Gastroesophageal sphincter (tissue), 3 donors: Measurements from ENCODE around the gene ACAD11.

ENCODE experiments used
- POLR2A ChIP-seq, 2 donors: fragments of 450-650 bp; IDR thresholded peaks; one replicate each; pipeline ENCODE4 v1.6.1; 2017; ENCODE audit warnings: antibody characterized with exemption in 2 of 2, mild to moderate bottlenecking in 2 of 2, moderate library complexity in 1 of 2
- POLR2AphosphoS5 ChIP-seq: sonication (generic); formaldehyde crosslinking; IDR thresholded peaks from one replicate; pipeline ENCODE4 v1.6.1; 2017; ENCODE audit warnings: antibody characterized with exemption
- TF ChIP-seq, protein P1 (sequence below), 4 experiments: fragments of 200-600 bp in 2 of 4; fragments of 450-650 bp in 2 of 4; sonication (generic) in 1 of 4; IDR thresholded peaks; one replicate each; pipeline ENCODE4 v1.5.1; 2017 to 2019; ENCODE audit warnings: antibody characterized with exemption in 4 of 4, mild to moderate bottlenecking in 2 of 4, moderate library complexity in 2 of 4

DNA sequence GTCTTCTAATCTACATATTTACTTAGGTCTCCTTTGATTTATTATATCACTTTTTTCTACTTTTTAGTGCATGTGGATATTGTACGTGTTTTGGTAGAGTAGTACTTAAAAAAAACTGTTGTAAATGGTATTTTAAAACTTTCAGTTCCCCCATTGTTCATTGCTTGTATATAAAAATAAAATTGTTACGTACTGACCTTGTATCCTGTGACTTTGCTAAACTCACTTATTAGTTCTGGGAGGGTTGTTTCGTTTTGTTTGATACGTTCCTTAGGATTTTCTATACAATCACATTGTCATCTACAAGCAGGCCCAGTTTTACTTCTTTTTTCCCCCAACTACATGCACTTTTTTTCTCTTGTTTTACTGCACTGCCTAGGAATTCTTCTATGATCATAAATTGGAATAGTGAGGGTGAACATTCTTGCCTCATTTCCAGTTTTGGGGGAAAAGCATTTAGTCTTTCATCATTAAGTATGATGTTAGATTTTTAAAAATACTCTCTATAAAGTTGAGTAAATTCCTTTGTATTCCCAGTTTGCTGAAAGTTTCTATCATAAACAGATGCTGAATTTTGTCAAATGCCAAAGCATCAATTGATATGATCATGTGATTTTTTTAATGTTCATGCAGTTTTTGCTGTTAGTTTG is 96.1 kb downstream of the ACAD11 start:
- no peak for TF ChIP-seq POLR2A (IDR thresholded peaks at IDR 0.05)
- TF ChIP-seq, protein P1, sequence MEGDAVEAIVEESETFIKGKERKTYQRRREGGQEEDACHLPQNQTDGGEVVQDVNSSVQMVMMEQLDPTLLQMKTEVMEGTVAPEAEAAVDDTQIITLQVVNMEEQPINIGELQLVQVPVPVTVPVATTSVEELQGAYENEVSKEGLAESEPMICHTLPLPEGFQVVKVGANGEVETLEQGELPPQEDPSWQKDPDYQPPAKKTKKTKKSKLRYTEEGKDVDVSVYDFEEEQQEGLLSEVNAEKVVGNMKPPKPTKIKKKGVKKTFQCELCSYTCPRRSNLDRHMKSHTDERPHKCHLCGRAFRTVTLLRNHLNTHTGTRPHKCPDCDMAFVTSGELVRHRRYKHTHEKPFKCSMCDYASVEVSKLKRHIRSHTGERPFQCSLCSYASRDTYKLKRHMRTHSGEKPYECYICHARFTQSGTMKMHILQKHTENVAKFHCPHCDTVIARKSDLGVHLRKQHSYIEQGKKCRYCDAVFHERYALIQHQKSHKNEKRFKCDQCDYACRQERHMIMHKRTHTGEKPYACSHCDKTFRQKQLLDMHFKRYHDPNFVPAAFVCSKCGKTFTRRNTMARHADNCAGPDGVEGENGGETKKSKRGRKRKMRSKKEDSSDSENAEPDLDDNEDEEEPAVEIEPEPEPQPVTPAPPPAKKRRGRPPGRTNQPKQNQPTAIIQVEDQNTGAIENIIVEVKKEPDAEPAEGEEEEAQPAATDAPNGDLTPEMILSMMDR (IDR thresholded peaks at IDR 0.05) = no peak
- TF ChIP-seq POLR2AphosphoS5 = no peak
